Esophagus squamous epithelium (tissue), 5 donors: ENCODE measurements around the gene SMARCC2. TPM values are rescaled to one million over a fixed set of nuclear protein-coding genes. Genes with fewer than 3 reads are reported as not detected.

Experiments
- DNase-seq: peaks from one replicate; lab custom pipeline; 2025; lab: John Stamatoyannopoulos, UW
- H3K27ac ChIP-seq, 4 donors: fragments of 200-600 bp; sonication (generic); one replicate each; pipeline ENCODE4 v1.5.1; 2016 to 2019; ENCODE audit warnings: mild to moderate bottlenecking in 1 of 4
- H3K27me3 ChIP-seq, 4 donors: fragments of 200-600 bp; sonication (generic); 1 replicate in 3 of 4; 2 replicates in 1 of 4; pipeline versions ENCODE4 v1.5.1 to v1.6.0; 2017 to 2021; ENCODE audit warnings: antibody characterized with exemption in 1 of 4
- H3K36me3 ChIP-seq, 3 donors: fragments of 200-600 bp; sonication (generic); one replicate each; pipeline ENCODE4 v1.5.1; 2016 to 2019
- H3K4me1 ChIP-seq, 3 donors: fragments of 200-600 bp; sonication (generic); one replicate each; pipeline ENCODE4 v1.5.1; 2017 to 2019
- H3K4me3 ChIP-seq, 4 donors: fragments of 200-600 bp; sonication (generic); 1 replicate in 3 of 4; 2 replicates in 1 of 4; pipeline ENCODE4 v1.5.1; 2016 to 2019; ENCODE audit warnings: mild to moderate bottlenecking in 2 of 4, moderate library complexity in 1 of 4
- H3K9me3 ChIP-seq, 3 donors: fragments of 200-600 bp; sonication (generic); one replicate each; pipeline ENCODE4 v1.5.1; 2016 to 2019
- CTCF ChIP-seq, 6 experiments: fragments of 450-650 bp in 4 of 6; fragments of 200-600 bp in 2 of 6; sonication (generic) in 2 of 6; IDR thresholded peaks; one replicate each; pipeline ENCODE4 v1.5.1; 2016 to 2019; ENCODE audit warnings: antibody characterized with exemption in 6 of 6, mild to moderate bottlenecking in 4 of 6, moderate library complexity in 4 of 6
- POLR2A ChIP-seq, 4 donors: fragments of 450-650 bp; IDR thresholded peaks; one replicate each; pipeline ENCODE4 v1.6.1; 2017; ENCODE audit warnings: antibody characterized with exemption in 4 of 4, mild to moderate bottlenecking in 4 of 4, moderate library complexity in 3 of 4
- WGBS, 2 donors: methylation state at CpG; one replicate each; pipeline ENCODE4 v1.1.5; 2018; 5-methylcytosine and 5-hydroxymethylcytosine counted together
- intact Hi-C: fragments of 100-400 bp; cut with DNase I; formaldehyde crosslinking; loops from one replicate; pipeline ENCODE4 v1.15.0; 2022
- total RNA-seq, 4 donors: library from RNA; depleted of rRNA; stranded (reverse); fragments of >200 nt; gene quantifications; one replicate each; pipeline ENCODE4 v1.1.0, GENCODE V29; 2016
- donor health status: DM: yes; HTN: yes; CAD: no.

Gene SMARCC2
- total RNA-seq, 4 donors from 2014 or later, result 31.7 to 64.9 (median 46.1) TPM

GRCh38 chr12:56178347-56178746 is 10.9 kb downstream of the SMARCC2 start:
- no peak for TF ChIP-seq POLR2A (IDR thresholded peaks at IDR 0.05)
- no peak for TF ChIP-seq CTCF (IDR thresholded peaks at IDR 0.05)
- Histone ChIP-seq H3K27me3 (no peaks in the 10 kb centered on the region), H3K4me3 (no peak overlapping the region), H3K4me1 (no peaks in the 10 kb centered on the region), H3K36me3 (peaks cover 38 to 100% (median 88%) of the 10 kb centered on the region in 3 donors), H3K9me3 (no peaks in the 10 kb centered on the region), H3K27ac (no peak overlapping the region)
- intact Hi-C loops, result no loop called here
- 82 to 93% methylated on average over 3 of the region's 3 CpGs for WGBS, 2 donors
- DNase-seq, result no peak

GRCh38 chr12:56172839-56173238 is 16.4 kb downstream of the SMARCC2 start:
- no peak overlapping the region for H3K27ac ChIP-seq
- intact Hi-C loops, result no loop called here

DNA sequence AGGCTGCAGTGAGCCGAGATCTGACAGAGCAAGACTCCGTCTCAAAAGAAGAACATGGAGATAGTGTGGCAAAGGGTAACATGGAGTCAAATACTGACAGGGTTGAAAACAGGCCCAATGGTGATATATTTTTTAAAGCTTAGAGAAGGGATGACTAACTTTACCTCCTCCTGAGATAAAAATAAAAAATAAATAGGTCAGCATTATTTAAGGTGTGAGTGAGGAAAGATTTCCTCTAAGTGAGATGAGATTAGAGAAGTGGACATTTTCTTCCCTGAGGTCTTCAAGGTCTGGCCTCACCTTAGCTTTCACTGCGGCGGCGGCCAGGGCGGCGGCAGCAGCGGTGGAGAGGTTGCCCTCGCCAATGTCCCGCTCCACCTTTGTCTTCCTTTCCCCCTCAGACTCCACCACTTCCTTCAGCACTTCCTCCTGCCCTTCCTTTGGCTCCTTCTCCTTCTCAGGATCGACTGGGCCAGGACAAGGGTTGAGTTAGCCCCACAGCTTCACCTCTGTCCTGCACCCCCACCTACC is 20.0 kb downstream of the SMARCC2 start:
- Histone ChIP-seq H3K36me3 (peaks cover 45 to 100% (median 79%) of the 10 kb centered on the region in 3 donors), H3K4me3 (no peak overlapping the region), H3K4me1 (no peaks in the 10 kb centered on the region), H3K9me3 (no peaks in the 10 kb centered on the region), H3K27me3 (no peaks in the 10 kb centered on the region), H3K27ac (no peak overlapping the region)
- 84 to 91% methylated on average over 11 of the region's 11 CpGs for WGBS, 2 donors
- intact Hi-C loops, result no loop called here
- TF ChIP-seq CTCF (IDR thresholded peaks at IDR 0.05) (no peak), POLR2A (IDR thresholded peaks at IDR 0.05) (no peak)
- DNase-seq, result no peak

More at GRCh38 chr12:56172839-56173238, 16.4 kb downstream of the SMARCC2 start:
- Histone ChIP-seq H3K27me3 (no peaks in the 10 kb centered on the region), H3K9me3 (no peaks in the 10 kb centered on the region), H3K4me3 (no peak overlapping the region), H3K36me3 (peaks cover 42 to 100% (median 93%) of the 10 kb centered on the region in 3 donors), H3K4me1 (no peaks in the 10 kb centered on the region)
- no peak for DNase-seq
- WGBS, 2 donors, result 82 to 87% methylated on average over 3 to 5 of the region's 7 CpGs
- no peak for TF ChIP-seq CTCF (IDR thresholded peaks at IDR 0.05)
- no peak for TF ChIP-seq POLR2A (IDR thresholded peaks at IDR 0.05)

GRCh38 chr12:56165369-56165768 is 23.9 kb downstream of the SMARCC2 start:
- intact Hi-C loops, result no loop called here
- peaks cover 61 to 100% (median 75%) of the 10 kb centered on the region in 3 donors for H3K36me3 ChIP-seq
- DNase-seq, result no peak
- TF ChIP-seq CTCF (IDR thresholded peaks at IDR 0.05) (no peak), POLR2A (IDR thresholded peaks at IDR 0.05) (no peak)
- 46 to 79% methylated on average over 3 of the region's 4 CpGs for WGBS, 2 donors
- H3K9me3 ChIP-seq, result no peaks in the 10 kb centered on the region
- H3K4me3 ChIP-seq, result no peak overlapping the region
- peak overlapping the region in 1 of 4 donors; percentile 17 for H3K27ac ChIP-seq
- H3K4me1 ChIP-seq, result peaks cover 5 to 27% (median 22%) of the 10 kb centered on the region in 3 donors
- no peaks in the 10 kb centered on the region for H3K27me3 ChIP-seq

DNA sequence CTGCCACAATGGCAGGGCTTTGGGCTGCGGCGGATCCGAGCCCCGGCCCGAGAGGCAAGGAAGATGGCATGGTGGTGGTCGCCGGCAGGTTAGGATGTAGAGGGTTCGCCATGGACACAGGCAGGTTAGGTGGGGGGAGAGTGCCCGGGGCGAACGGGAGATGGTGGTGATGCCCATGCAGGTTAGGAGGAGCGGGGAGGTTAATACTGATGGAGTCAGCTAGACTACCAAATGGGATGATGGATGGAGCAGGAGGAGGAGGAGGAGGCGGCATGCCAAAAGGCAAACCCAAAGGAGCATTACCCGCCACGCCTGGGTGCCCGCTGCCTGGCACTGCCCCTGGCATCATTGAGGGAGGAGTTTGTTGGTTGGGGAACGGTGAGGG is 24.9 kb downstream of the SMARCC2 start:
- H3K4me1 ChIP-seq, result peaks cover 16 to 37% (median 32%) of the 10 kb centered on the region in 3 donors
- no peak for DNase-seq
- TF ChIP-seq POLR2A (IDR thresholded peaks at IDR 0.05) (no peak), CTCF (IDR thresholded peaks at IDR 0.05) (no peak)
- WGBS, 2 donors, result 81 to 87% methylated on average over 11 to 12 of the region's 17 CpGs
- H3K27ac ChIP-seq, result peak overlapping the region in 2 of 4 donors; percentile 47 to 99
- intact Hi-C loops, result no loop called here
- H3K9me3 ChIP-seq, result no peaks in the 10 kb centered on the region
- no peaks in the 10 kb centered on the region for H3K27me3 ChIP-seq
- H3K4me3 ChIP-seq, result no peak overlapping the region
- peaks cover 60 to 100% (median 67%) of the 10 kb centered on the region in 3 donors for H3K36me3 ChIP-seq
